HG03108 (cell line): ENCODE measurements around the gene ATF7.
"Not testable (repeated sequence)": the region's sequence is repeated elsewhere in the genome, so short reads cannot be mapped to it uniquely, and the experiment has no call there.

ENCODE experiments used
- ATAC-seq: cut with Tn5 transposase; IDR thresholded peaks from one replicate; pipeline ENCODE4 v1.9.1; 2021; ENCODE audit warnings: moderate library complexity; ENCODE audit not compliant: unreplicated experiment

The ATF7 gene

GRCh38 chr12:53625946-53626701, at the start of gene ATF7:
ATF7 (minus strand) TSS chr12:53626382; CDS start chr12:53601000, 25,382 bp downstream.
- peak; percentile 92 for ATAC-seq

GRCh38 chr12:53674977-53675700, 49.0 kb upstream of the ATF7 start:
- no peak for ATAC-seq

GRCh38 chr12:53670971-53671370, 44.8 kb upstream of the ATF7 start:
- no peak for ATAC-seq

- no peak for ATAC-seq
Observed at GRCh38 chr12:53670308-53670707, 44.1 kb upstream of the ATF7 start.

- no peak for ATAC-seq
Observed at GRCh38 chr12:53667080-53667479, 40.9 kb upstream of the ATF7 start.

- no peak for ATAC-seq
Observed at GRCh38 chr12:53664936-53665335, 38.8 kb upstream of the ATF7 start.

GRCh38 chr12:53664191-53664590, 38.0 kb upstream of the ATF7 start:
- ATAC-seq = no peak

- ATAC-seq = no peak
Observed at GRCh38 chr12:53660041-53660440, 33.9 kb upstream of the ATF7 start.

GRCh38 chr12:53659571-53659981, 33.4 kb upstream of the ATF7 start:
- ATAC-seq = no peak

- ATAC-seq = no peak
Observed at GRCh38 chr12:53659011-53659551, 32.9 kb upstream of the ATF7 start.

- no peak for ATAC-seq
Observed at GRCh38 chr12:53657041-53657440, 30.9 kb upstream of the ATF7 start.

GRCh38 chr12:53653595-53653994, 27.4 kb upstream of the ATF7 start:
- no peak for ATAC-seq

- no peak for ATAC-seq
Observed at GRCh38 chr12:53652366-53652765, 26.2 kb upstream of the ATF7 start.

- ATAC-seq = no peak
Observed at GRCh38 chr12:53651737-53652136, 25.6 kb upstream of the ATF7 start.

GRCh38 chr12:53646300-53646699, 20.1 kb upstream of the ATF7 start:
- not testable (repeated sequence) for ATAC-seq

GRCh38 chr12:53645165-53645564, 19.0 kb upstream of the ATF7 start:
- no peak for ATAC-seq

GRCh38 chr12:53644133-53644532, 18.0 kb upstream of the ATF7 start:
- ATAC-seq = no peak

GRCh38 chr12:53643232-53643979, 17.2 kb upstream of the ATF7 start:
- ATAC-seq = no peak

GRCh38 chr12:53638057-53638456, 11.9 kb upstream of the ATF7 start:
- no peak for ATAC-seq

GRCh38 chr12:53636641-53637040, 10.5 kb upstream of the ATF7 start:
- no peak for ATAC-seq

- ATAC-seq = not testable (repeated sequence)
Observed at GRCh38 chr12:53635708-53636107, 9.5 kb upstream of the ATF7 start.
